GM12891 (cell line): ENCODE data around the gene NXPE3.

Experiments used
- PAX5 ChIP-seq: IDR thresholded peaks from 2 replicates; pipeline ENCODE4 v1.6.1; 2011; ENCODE audit warnings: low read length, moderate library complexity, mild to moderate bottlenecking; ENCODE audit not compliant: insufficient read depth, severe bottlenecking
- POLR2A ChIP-seq: IDR thresholded peaks from 2 replicates; pipeline ENCODE4 v1.6.1; 2011; ENCODE audit warnings: low read depth, low read length, control low read depth
- POLR2AphosphoS5 ChIP-seq: IDR thresholded peaks from 2 replicates; pipeline ENCODE4 v1.6.1; 2011; ENCODE audit warnings: low read depth, low read length, control low read depth
- POU2F2 ChIP-seq: IDR thresholded peaks from 2 replicates; pipeline ENCODE4 v1.6.1; 2011; ENCODE audit warnings: low read depth, mild to moderate bottlenecking, control low read depth, low read length, moderate library complexity
- SPI1 ChIP-seq: IDR thresholded peaks from 2 replicates; pipeline ENCODE4 v1.6.1; 2011; ENCODE audit warnings: low read depth, low read length, control low read depth
- TAF1 ChIP-seq: IDR thresholded peaks from 2 replicates; pipeline ENCODE4 v1.6.1; 2011; ENCODE audit warnings: low read depth, low read length, control low read depth

DNA sequence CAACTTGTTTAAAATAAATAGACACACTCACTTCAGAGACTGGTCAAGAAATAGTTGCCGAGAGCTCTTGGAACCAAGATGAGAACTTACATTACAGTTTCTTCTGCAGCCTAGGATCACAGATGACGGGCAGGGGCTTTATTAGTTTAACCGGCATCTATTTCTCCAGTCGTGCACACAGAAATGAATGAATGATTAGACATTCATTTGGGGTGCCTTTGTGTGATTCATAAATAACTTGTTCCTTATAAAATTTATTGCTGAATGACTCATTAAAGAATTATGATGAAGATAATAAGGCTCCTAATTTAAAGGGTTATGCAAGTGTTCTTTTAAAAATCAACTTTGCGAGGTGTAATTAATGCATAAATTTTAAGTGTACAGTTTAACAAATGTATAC is 91.1 kb downstream of the NXPE3 start:
- no peak for TF ChIP-seq POLR2A
- TF ChIP-seq TAF1, result no peak
- TF ChIP-seq PAX5, result no peak
- TF ChIP-seq POLR2AphosphoS5, result no peak
- TF ChIP-seq SPI1, result no peak
- no peak for TF ChIP-seq POU2F2
